ENCODE measurements around the gene TRIM42.

TRIM42 gene

GRCh38 chr3:140711390-140712035 lies 33.6 kb downstream of the TRIM42 start:
- no peak for DNase-seq

DNA sequence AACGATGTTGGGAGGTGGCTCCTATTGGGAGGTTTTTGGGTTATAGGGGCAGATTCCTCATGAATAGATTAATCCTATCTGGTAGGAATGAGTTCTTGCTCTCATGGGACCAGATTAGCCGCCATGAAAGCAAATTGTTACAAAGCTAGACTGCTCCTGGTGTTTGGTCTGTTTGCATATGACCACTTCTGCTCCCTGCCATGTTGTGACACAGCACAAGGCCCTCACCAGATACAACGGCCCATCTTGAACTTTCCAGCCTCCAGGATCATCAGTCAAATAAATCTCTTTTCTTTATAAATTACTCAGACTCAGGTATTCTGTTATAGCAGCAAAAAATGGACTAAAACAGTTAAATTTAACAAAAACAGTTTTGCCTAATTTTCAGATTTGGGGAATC lies 34.4 kb downstream of the TRIM42 start:
- no peak for DNase-seq

DNA sequence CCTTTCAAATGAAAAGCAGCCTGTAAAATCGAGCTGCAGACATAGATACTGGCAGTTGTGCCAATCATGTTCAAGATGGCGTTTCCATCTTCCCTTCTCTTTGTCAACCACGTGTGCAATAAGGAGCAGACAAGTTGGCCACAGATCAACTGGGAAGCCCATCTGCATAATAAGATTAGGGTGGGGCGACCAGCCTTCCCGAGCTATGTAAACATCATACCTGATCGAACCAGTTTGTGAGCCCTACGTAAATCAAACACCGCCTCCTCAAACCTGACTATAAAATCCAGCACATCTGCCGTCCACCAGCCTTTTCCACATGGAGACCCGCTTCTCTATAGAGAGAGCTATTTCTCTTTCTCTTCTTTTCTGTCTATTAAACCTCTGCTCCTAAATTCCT lies 37.2 kb downstream of the TRIM42 start:
- DNase-seq: no peak

DNA sequence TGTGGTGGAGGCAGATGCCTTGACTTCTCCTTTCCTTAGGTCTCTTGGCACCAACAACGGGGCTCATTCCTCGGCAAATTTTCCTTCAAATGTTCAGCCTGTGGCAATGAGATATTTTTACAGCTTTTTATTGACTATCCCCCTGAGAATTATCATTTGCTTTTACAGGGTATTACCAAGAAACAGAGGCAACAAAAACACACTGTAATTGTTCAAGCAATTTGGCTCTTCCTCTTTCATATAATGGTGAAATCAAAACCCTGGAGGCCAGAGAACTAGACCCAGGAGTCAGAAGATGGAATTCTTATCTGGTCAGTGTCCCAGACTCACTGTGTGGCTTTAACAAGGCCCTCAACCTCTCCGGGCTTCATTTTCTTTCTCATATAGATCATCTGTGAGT lies 40.1 kb downstream of the TRIM42 start:
- no peak for DNase-seq

- DNase-seq: no peak
Observed at GRCh38 chr3:140719841-140720614, 42.2 kb downstream of the TRIM42 start.

DNA sequence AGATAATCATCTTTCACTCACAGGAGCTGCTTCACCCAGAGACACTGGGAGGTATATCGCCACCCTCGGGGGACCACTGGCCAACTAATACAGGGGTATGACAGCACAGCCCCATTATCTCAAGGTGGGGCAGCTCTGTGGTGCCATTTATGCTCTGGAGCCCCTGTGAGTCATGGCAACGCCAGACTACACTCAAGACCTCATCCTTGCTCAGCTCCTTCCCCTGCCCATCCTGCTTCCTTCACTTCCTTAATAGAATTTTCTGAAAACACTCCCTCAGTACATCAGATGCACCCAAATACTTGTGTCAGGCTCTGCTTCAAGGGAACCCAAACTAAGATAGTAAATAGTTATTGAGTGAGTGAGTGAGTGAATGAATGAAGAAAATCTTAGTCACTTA lies 45.7 kb downstream of the TRIM42 start:
- DNase-seq: no peak

- DNase-seq: no peak
Observed at GRCh38 chr3:140724856-140725812, 47.3 kb downstream of the TRIM42 start.

- DNase-seq: no peak
Observed at GRCh38 chr3:140726066-140726465, 48.2 kb downstream of the TRIM42 start.

GRCh38 chr3:140727886-140728285 lies 50.0 kb downstream of the TRIM42 start:
- DNase-seq: no peak

- no peak for DNase-seq
Observed at GRCh38 chr3:140731440-140732119, 53.7 kb downstream of the TRIM42 start.

DNA sequence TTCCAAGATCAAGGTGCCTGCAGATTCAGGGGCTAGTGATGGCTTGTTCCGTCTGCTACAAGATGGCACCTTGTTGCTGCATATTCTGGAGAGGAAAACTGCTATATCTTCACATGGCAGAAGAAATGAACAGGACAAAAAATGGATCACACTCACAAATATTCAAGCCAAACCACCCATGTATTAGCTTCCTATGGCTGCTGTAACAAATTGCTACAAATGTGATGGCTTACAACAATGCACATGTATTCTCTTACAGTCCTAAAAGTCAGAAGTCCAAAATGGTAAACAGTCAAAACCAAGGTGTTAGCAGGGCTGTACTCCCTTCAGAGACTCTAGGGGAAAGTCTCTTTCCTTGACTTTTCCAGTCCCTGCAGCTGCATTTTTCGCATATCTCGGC lies 55.8 kb downstream of the TRIM42 start:
- no peak for DNase-seq

GRCh38 chr3:140736863-140737460 lies 59.1 kb downstream of the TRIM42 start:
- DNase-seq: no peak

DNA sequence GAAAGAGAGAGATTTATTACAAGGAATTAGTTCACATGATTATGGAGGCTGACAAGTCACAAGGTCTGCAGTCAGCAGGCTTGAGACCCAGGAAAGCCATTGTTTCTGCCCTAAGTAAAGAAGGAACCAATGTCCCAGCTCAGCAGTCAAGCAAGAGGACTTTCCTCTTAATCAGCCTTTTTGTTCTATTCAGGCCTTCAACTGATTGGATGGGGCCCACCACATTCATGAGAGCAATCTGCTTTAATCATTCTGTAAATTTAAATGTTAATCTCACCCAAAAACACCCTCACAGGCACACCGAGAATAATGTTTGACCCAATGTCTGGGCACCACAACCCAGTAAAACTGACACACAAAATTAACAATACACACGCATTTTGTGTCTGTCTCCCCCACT lies 64.3 kb downstream of the TRIM42 start:
- no peak for DNase-seq

- DNase-seq: no peak
Observed at GRCh38 chr3:140748171-140748570, 70.3 kb downstream of the TRIM42 start.

DNA sequence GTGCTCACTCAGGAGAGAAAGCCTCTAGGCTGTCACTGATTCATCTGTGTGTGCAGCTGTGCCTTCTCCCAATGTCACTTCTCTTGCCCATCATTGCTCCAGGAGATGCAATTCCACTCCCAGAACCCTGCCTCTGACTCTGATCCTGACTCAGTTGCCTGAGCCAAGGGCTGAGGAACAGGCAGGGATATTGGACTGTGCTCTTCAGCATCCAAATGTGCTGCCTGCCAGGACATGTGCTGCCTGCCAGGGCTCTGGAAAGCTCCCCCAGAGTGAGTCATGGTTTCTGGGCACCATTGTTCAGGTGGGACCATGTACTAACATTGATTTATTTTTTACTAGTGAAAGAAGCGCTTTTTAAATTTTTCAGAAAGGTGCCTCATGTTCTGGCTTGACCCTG lies 71.0 kb downstream of the TRIM42 start:
- no peak for DNase-seq

Data from activated CD4-positive, CD25-positive, alpha-beta regulatory T cell (primary cell).